Measurements from ENCODE around the gene TRIP10.

The TRIP10 gene

GRCh38 chr19:6750062-6750461, 10.6 kb downstream of the TRIP10 start:
- H3K27ac ChIP-seq, result peak overlapping the region in 1 of 2 donors; percentile 4
- no peak for DNase-seq
- intact Hi-C loops (cut with DNase I; ENCODE audit: low total_unique reads), result loop anchor here (10.0 kb wide), 1 partner anchor 115 kb away; no protein-coding TSS in a partner anchor
- TF ChIP-seq CTCF (IDR thresholded peaks at IDR 0.05), result no peak
- no peaks in the 10 kb centered on the region for H3K9me3 ChIP-seq
- H3K4me3 ChIP-seq, result no peak overlapping the region
- H3K4me1 ChIP-seq, result peaks cover 0 to 23% (median 19%) of the 10 kb centered on the region in 4 donors
- H3K27me3 ChIP-seq, result no peaks in the 10 kb centered on the region
- H3K36me3 ChIP-seq, result peaks cover 61 to 96% (median 75%) of the 10 kb centered on the region in 3 donors

GRCh38 chr19:6751189-6751588, 11.7 kb downstream of the TRIP10 start:
- intact Hi-C loops (cut with DNase I; ENCODE audit: low total_unique reads), result loop anchor here (10.0 kb wide), 1 partner anchor 116 kb away; no protein-coding TSS in a partner anchor
- no peak overlapping the region for H3K27ac ChIP-seq
- H3K27me3 ChIP-seq, result no peaks in the 10 kb centered on the region
- H3K4me1 ChIP-seq, result peaks cover 0 to 12% (median 8%) of the 10 kb centered on the region in 4 donors
- no peaks in the 10 kb centered on the region for H3K9me3 ChIP-seq
- DNase-seq, result no peak
- H3K4me3 ChIP-seq, result no peak overlapping the region
- TF ChIP-seq CTCF (IDR thresholded peaks at IDR 0.05), result no peak
- peaks cover 55 to 92% (median 65%) of the 10 kb centered on the region in 3 donors for H3K36me3 ChIP-seq

GRCh38 chr19:6752256-6753177, 13.0 kb downstream of the TRIP10 start:
- Histone ChIP-seq H3K4me1 (peaks cover 0 to 11% (median 8%) of the 10 kb centered on the region in 4 donors), H3K27me3 (no peaks in the 10 kb centered on the region), H3K9me3 (no peaks in the 10 kb centered on the region), H3K27ac (peak overlapping the region; percentile 53 to 69), H3K36me3 (peaks cover 41 to 79% (median 52%) of the 10 kb centered on the region in 3 donors), H3K4me3 (peak overlapping the region; percentile 37 to 49)
- intact Hi-C loops (cut with DNase I; ENCODE audit: low total_unique reads), result loop anchor here (10.0 kb wide), 1 partner anchor 118 kb away; no protein-coding TSS in a partner anchor
- DNase-seq, result no peak
- TF ChIP-seq CTCF (IDR thresholded peaks at IDR 0.05), result no peak

- H3K4me1 ChIP-seq, result peaks cover 0 to 11% (median 8%) of the 10 kb centered on the region in 4 donors
- peak; percentile 50 to 58 for TF ChIP-seq CTCF (IDR thresholded peaks at IDR 0.05)
- H3K4me3 ChIP-seq, result peak overlapping the region; percentile 37 to 49
- peak; percentile 81 to 90 for DNase-seq
- peak overlapping the region; percentile 53 to 69 for H3K27ac ChIP-seq
- peaks cover 33 to 70% (median 43%) of the 10 kb centered on the region in 3 donors for H3K36me3 ChIP-seq
- intact Hi-C loops (cut with DNase I; ENCODE audit: low total_unique reads), result loop anchor here (10.0 kb wide), 1 partner anchor 119 kb away; no protein-coding TSS in a partner anchor
- no peaks in the 10 kb centered on the region for H3K27me3 ChIP-seq
- H3K9me3 ChIP-seq, result no peaks in the 10 kb centered on the region
These were observed 13.9 kb downstream of the TRIP10 start for GRCh38 chr19:6753178-6754031.

- H3K27ac ChIP-seq, result no peak overlapping the region
These were observed 14.7 kb downstream of the TRIP10 start for GRCh38 chr19:6754136-6754535.

More at GRCh38 chr19:6754136-6754535, 14.7 kb downstream of the TRIP10 start:
- TF ChIP-seq CTCF (IDR thresholded peaks at IDR 0.05), result no peak
- no peak for DNase-seq
- Histone ChIP-seq H3K4me1 (peaks cover 0 to 11% (median 8%) of the 10 kb centered on the region in 4 donors), H3K36me3 (peaks cover 27 to 65% (median 36%) of the 10 kb centered on the region in 3 donors), H3K9me3 (no peaks in the 10 kb centered on the region), H3K27me3 (no peaks in the 10 kb centered on the region), H3K4me3 (no peak overlapping the region)
- intact Hi-C loops (cut with DNase I; ENCODE audit: low total_unique reads), result loop anchor here (10.0 kb wide), 1 partner anchor 119 kb away; no protein-coding TSS in a partner anchor

Data from tibial artery (tissue), 4 donors.